ENCODE results near the gene BICDL2.
A peak's percentile ranks its signal among the peaks of the same experiment; 100 is the strongest.

The BICDL2 gene

GRCh38 chr16:2985462-2985861 is 51.3 kb downstream of the BICDL2 start:
- no peak for DNase-seq (ENCODE audit: low read depth in 2 of 2)

- peak; percentile 75 to 78 for DNase-seq (ENCODE audit: low read depth in 2 of 2)
These were observed 53.0 kb downstream of the BICDL2 start for GRCh38 chr16:2983706-2984136.

GRCh38 chr16:2982402-2982801 is 54.3 kb downstream of the BICDL2 start:
- DNase-seq (ENCODE audit: low read depth in 2 of 2), result no peak

- DNase-seq (ENCODE audit: low read depth in 2 of 2), result no peak
These were observed 54.9 kb downstream of the BICDL2 start for GRCh38 chr16:2981899-2982250.

DNA sequence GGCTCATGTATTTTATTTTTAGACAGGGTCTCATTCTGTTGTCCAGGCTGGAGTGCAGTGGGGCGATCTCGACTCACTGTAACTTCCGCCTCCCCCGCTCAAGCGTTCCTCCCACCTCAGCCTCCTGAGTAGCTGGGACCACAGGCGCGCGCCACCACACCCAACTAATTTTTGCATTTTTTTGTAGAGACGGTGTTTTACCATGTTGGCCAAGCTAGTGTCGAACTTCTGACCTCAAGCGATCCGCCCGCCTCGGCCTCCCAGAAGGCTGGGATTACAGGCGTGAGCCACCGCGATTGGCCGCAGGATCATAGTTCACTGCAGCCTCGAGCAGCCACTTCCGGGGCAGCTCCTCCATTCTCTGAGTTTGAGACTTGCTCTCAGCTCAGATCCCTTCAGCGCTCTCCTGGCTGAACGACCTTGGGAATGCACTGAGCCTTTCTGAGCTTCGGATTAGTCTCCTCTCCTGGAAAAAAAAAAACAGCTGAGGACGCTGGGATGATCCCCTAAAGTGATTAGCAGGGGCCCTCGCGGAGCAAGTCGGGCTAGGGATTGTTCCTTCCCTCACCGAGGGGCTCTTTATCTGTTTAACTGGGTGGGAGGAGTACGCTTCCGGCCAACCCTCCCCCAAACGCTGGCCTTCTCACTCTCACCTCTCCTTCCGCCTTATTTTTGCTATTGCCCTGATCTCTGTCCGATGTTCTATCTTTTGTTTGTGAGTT is 55.4 kb downstream of the BICDL2 start:
- no peak for DNase-seq (ENCODE audit: low read depth in 2 of 2)

DNA sequence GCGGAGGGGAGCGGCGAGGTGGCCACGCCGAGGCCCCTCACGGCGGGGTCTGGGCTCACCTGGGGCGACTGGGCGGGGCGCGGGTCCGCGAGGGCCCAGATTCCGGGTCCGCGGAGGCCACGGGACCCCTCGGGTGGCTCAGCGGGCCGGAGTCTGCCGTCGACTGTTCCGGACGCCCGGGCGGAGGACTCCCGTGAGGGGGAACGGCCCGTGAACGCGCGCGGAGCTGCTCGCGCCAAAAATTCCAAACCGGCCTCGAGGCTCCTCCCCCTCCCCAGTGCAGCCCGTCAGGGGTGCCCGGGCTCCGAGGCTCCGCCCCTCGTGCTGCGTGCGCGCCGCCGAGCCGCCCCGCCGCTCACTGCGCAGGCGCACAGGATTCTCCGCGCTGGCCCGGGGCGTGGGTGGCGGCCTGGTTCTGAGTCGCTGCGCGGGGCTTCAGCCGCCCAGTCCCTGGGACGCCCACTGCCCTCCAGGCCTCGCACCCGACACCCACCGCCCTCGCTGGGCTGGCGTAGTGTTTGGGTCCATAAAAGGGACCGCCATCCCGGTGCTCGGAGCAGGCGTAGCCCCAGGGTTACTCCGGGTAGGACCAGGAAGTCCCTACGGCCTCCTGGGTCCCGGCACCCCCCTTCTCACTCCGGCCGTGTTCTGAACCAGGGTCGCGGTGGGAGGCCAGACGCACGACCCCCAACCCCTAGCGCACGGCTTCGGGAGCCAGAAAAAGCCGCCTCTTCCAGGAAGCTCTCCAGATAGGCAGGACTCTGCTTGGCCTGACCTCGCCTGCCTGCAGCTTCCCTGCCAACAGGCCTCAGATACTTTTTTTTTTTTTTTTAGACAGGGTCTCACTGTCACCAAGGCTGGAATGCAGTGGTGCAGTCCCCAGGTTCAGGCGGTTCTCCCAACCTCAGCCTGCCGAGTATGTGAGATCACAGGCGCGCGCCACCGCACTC is 56.2 kb downstream of the BICDL2 start, which contains the start of gene PKMYT1:
Gene PKMYT1 (minus strand): TSS at position 220 of the 950 bp plus-strand sequence. CDS start 789 bp downstream, outside the sequence.
- peak; percentile 93 to 97 for DNase-seq (ENCODE audit: low read depth in 2 of 2)

DNA sequence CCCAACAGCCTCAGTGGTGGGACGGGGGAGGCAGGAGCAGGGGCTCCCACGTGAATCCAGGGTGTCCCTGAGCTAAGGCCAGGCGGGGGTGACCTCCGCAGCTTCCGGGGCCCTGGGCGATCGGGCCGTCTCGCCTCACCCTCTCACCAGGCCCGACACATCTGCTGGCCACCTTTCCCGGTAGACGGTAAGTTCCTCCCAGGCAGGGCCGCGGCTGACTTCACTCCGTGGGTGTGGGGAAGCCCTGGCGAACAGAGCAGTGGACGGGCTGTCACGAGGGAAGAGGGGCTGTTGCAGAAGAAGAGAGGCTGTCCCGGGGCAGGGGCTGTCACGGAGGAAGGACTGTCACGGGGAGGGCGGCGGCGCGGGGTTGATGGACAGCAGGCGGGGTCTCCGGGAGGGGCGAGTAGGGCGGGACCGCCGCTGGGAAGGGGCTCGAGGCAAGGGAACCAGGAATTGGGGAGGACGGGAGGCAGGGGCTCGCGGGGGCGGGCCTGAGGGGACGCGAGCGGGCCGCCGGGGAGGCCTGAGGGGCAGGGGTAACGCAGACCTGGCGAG is 57.0 kb downstream of the BICDL2 start:
- no peak for DNase-seq (ENCODE audit: low read depth in 2 of 2)

All from stimulated activated CD8-positive, alpha-beta memory T cell treated with anti-CD3 and anti-CD28 coated beads, Interleukin-2, amount 100 ng/mL, for 48 hours (primary cell).